ENCODE measurements around the gene DPYD.

Gene DPYD

DNA sequence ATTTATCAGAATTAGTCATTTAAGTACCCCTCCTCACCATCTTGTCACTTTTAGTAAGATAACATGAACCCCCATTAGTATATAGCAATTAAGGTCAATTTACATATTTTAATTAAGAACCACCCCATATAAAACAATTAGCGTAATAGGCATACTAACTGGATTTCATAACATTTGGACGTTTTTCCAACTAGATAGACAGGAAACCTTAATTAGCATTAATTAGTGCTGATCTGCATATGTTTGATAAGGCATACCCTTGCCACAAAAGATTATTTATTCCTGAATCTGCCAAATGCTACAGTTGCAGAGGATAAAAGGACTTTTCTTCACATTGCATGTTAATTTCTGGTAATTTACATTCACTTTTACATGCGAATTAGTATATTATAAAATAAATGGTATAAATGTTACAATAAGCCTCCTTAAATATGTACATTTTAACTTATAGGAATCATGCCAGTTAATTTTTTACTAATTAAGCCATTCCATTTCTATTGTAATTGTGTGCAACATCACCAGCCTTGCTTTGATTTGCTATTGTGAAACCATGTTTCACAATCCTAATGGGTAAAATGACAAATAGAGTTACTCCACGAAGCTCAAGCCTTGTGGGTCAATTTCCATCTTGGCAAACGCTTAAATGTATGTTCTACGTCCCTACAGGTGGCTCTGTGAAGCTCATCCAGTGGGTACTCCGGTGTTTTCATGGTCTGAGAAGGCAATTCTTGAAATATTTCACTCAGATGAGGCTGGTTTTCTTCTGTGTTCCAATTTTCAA, 469.6 kb downstream of the DPYD start:
- DNase-seq (ENCODE audit: low read depth in 3 of 3): no peak

- no peak for DNase-seq (ENCODE audit: low read depth in 3 of 3)
These were observed 478.9 kb downstream of the DPYD start for GRCh38 chr1:97441966-97442365.

DNA sequence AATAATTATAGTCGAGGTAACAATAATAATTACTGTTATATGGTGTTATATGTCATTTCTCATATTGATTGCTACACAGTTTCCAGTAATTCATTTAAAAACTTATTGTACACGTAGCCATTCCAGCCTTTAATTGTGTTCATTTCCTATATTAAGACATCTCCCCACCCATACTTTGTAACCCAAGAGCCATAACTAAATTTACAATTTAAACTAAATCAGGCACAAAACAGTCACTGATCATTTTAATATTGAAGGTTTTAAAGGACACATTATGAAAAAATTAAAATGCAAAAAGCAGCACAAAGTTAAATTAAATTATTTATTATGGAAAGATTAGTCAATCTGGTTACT, 487.0 kb downstream of the DPYD start:
- DNase-seq (ENCODE audit: low read depth in 3 of 3): no peak

- no peak for DNase-seq (ENCODE audit: low read depth in 3 of 3)
These were observed 487.6 kb downstream of the DPYD start for GRCh38 chr1:97433094-97433823.

DNA sequence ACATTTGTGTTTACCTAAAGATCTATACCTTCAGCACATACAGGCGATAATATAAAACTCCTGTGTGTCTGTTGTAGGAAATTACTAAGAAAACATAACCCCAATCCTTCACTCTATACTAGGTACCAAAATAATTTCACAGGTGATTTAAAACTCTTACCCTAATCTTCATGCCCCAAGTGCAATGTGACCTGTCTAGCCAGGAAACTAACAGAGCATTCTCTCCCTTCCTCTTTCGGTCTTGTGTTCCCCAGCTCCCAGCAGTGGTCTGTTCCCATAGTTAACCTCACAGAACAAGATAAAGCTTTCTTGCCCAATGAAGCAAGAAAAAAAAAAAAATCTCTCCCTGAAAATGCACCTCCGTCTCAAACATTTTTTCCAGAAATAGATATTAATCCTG, 493.5 kb downstream of the DPYD start:
- no peak for DNase-seq (ENCODE audit: low read depth in 3 of 3)

DNA sequence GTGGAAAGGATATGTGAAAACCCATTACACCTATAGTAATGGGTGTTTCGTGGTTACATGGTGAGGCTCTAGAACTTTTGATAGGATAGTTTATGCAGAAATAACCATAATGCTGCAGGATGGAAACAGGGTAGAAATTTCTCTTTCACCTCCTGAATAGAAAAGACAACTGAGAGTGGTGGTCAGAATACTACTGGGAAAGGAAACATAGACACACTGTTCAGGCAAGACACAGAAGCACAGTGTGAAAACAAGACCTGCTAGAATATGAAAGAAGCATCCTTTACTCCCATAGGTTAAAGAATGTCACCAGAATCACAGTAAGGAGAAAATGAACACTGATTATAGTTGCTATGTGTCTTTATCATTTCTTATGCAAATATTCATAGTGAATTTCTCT, 496.6 kb downstream of the DPYD start:
- DNase-seq (ENCODE audit: low read depth in 3 of 3): no peak

- no peak for DNase-seq (ENCODE audit: low read depth in 3 of 3)
These were observed 497.4 kb downstream of the DPYD start for GRCh38 chr1:97423403-97423802.

DNA sequence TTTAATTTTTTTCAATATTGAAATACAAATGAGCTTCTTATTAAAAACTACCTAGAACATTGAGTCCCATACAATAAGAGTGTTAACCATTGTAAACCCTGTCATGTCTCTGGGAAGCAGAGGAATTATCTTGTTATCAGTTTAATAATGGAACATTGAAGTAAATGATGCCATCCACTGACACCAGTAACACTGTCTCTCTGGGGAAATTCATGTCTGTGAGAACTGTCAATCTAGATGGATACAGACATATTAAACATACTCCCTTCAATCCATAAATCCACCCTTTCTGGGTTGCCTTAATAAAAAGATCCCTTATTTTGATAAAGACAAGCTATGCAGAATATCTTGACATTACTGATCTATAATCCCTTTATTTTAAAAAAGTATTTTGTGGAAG, 503.2 kb downstream of the DPYD start:
- DNase-seq (ENCODE audit: low read depth in 3 of 3): no peak

GRCh38 chr1:97414682-97415312, 506.0 kb downstream of the DPYD start:
- no peak for DNase-seq (ENCODE audit: low read depth in 3 of 3)

- DNase-seq (ENCODE audit: low read depth in 3 of 3): no peak
These were observed 508.1 kb downstream of the DPYD start for GRCh38 chr1:97412737-97413136.

- DNase-seq (ENCODE audit: low read depth in 3 of 3): no peak
These were observed 508.7 kb downstream of the DPYD start for GRCh38 chr1:97412166-97412565.

DNA sequence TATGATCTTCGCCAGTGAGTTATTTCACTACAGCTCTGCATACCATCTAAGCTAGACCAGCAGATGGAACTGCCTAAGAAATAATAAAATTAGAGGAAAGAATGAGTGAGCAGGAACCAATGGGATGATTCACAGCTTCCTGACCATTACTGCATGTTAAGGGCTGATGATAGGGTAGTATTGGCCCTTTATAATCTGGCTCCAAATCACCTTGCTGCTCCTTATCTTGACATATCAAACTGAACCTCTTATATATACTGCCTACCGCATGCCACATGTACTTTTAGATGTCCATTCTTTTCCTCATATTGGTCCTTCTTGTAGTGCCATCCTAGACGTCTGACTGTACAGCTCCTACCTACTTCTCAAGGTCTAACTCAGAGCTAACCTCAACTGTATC, 524.4 kb downstream of the DPYD start:
- DNase-seq (ENCODE audit: low read depth in 3 of 3): no peak

DNA sequence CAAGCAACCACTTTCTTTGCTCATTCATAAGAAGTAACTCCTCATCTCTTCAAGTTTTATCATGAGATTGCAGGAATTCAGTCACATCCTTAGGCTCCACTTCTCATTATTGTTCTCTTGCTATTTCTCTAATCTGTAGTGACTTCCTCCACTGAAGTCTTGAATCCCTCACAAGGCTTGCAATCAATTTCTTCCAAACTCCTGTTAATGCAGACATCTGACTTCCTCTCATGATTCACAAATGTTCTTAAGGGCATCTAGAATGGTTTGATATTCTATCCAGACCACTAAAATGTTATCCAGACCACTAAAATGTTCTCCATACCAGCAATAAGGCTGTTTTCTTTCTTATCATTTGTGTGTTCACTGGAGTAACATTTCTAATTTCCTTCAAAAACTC, 528.1 kb downstream of the DPYD start:
- no peak for DNase-seq (ENCODE audit: low read depth in 3 of 3)

- no peak for DNase-seq (ENCODE audit: low read depth in 3 of 3)
These were observed 535.1 kb downstream of the DPYD start for GRCh38 chr1:97385536-97386277.

DNA sequence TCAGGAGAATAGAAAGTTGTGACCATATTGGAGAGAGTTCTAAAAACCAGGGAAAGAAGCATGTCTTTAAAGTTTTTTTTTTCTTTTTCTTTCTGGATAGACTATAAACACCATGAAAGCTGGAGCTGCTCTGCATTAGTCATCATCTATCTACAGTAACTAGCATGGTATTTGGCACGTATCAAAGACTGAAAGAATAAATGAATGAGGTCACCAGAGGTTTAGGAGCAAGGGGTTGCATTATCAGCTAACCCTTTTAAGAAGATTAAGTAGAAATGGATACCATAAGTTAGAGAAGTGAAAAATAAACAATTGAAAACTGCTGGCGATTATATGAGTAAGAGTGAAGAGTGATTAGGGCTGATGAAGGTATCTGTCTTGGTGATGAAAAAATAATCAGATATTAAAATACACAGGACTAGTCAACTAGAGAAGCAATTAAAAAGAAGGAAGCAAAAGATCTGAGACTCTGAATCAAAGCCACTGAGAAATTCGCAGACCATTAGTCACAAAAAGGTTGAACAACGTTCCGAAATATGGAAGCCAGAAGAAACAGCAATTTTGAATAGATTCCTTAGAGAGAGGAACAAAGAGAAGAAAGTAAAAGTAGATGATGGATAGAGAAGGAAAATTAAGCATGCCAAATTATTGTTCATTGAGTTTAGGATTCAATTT, 536.4 kb downstream of the DPYD start:
- DNase-seq (ENCODE audit: low read depth in 3 of 3): no peak

DNA sequence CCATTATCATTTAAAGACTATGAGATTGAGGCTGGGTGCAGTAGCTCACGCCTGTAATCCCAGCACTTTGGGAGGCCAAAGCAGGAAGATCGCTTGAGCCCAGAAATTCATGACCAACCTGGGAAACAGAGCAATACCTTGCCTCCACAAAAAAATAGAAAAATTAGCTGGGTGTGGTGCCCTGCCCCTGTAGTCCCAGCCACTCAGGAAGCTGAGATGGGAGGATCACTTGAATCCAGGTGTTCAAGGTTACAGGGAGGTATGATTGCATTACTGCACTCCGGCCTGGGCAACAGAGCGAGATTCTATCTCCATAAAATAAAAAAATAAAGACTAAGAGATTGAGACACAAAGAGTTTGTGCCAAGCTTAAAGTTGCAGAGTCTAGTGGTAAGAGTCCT, 537.0 kb downstream of the DPYD start:
- no peak for DNase-seq (ENCODE audit: low read depth in 3 of 3)

GRCh38 chr1:97382206-97382605, 538.6 kb downstream of the DPYD start:
- no peak for DNase-seq (ENCODE audit: low read depth in 3 of 3)

- DNase-seq (ENCODE audit: low read depth in 3 of 3): no peak
These were observed 541.3 kb downstream of the DPYD start for GRCh38 chr1:97379387-97380075.

- DNase-seq (ENCODE audit: low read depth in 3 of 3): no peak
These were observed 542.2 kb downstream of the DPYD start for GRCh38 chr1:97378596-97378995.

DNA sequence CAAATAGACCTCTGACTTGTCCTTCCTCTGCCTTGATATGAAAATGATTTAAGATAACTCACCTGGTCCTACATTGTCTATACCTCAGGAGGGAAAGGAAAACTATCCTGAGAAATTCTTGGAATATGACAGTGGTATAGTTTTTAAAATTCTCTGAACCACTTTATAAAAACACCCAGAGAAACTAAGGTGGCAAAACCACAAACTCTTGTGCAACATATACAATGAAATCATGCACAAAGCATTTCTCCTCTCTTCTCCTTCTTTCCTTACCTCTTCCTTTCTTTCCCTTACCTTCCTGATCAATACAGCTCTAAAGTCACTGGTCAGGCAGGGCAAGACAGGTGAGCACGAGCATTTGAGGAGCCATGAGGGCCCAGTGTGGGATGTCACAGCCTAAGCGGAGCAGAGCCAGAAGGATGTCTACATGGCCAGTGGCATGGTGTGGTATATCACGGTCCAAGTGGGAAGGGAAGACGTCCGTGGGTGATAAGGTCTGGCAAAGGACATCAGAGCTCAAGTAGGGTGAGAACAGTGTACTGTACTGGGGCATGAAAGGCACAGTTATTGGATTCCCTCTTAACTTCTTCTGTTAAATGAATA, 543.3 kb downstream of the DPYD start:
- DNase-seq (ENCODE audit: low read depth in 3 of 3): no peak

DNA sequence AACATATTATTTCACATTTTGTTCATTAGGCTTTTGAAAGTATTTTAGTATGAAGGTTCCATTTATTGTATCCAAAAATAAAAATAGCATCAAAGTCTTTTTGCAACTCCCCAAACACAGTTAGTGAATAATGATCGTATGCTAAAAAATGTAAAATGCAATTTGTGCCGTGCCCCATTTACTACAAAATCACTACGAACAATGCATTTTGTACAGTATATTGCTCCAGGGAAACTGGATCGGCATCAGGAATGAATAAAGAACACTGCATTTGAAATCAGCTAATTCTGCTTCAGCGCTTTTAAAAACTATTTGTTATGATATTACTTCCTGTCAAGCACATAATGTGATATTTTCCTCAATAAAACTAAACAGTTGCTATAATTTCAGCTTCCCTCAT, 547.8 kb downstream of the DPYD start:
- no peak for DNase-seq (ENCODE audit: low read depth in 3 of 3)
